ENCODE measurements around the gene CLDN34.

Gene CLDN34

GRCh38 chrX:9980401-9980800, 13.2 kb downstream of the CLDN34 start:
- Histone ChIP-seq H3K9ac (ENCODE audit: low read depth, low read length) (no peak overlapping the region), H3K27me3 (ENCODE audit: control insufficient read depth, insufficient read depth, low read length) (no peaks in the 10 kb centered on the region), H3K4me3 (ENCODE audit: low read depth, low read length) (no peak overlapping the region), H3K36me3 (ENCODE audit: control insufficient read depth, insufficient read depth, low read length) (no peaks in the 10 kb centered on the region), H3K9me3 (ENCODE audit: control insufficient read depth, insufficient read depth, low read length) (no peaks in the 10 kb centered on the region; the same call in 1 of the 2 replicates), H3K27ac (ENCODE audit: low read depth, low read length) (no peak overlapping the region), H3K4me1 (ENCODE audit: control insufficient read depth, insufficient read depth, low read length) (peaks cover 14% of the 10 kb centered on the region; the same call in 1 of the 2 replicates)

- H3K27ac ChIP-seq (ENCODE audit: low read depth, low read length): no peak overlapping the region
- H3K27me3 ChIP-seq (ENCODE audit: control insufficient read depth, insufficient read depth, low read length): no peaks in the 10 kb centered on the region
- no peaks in the 10 kb centered on the region for H3K36me3 ChIP-seq (ENCODE audit: control insufficient read depth, insufficient read depth, low read length)
- H3K4me1 ChIP-seq (ENCODE audit: control insufficient read depth, insufficient read depth, low read length): peaks cover 14% of the 10 kb centered on the region; the same call in 1 of the 2 replicates
- H3K4me3 ChIP-seq (ENCODE audit: low read depth, low read length): no peak overlapping the region
- no peaks in the 10 kb centered on the region for H3K9me3 ChIP-seq (ENCODE audit: control insufficient read depth, insufficient read depth, low read length)
- H3K9ac ChIP-seq (ENCODE audit: low read depth, low read length): no peak overlapping the region
These were observed 13.8 kb downstream of the CLDN34 start for GRCh38 chrX:9980927-9981326.

DNA sequence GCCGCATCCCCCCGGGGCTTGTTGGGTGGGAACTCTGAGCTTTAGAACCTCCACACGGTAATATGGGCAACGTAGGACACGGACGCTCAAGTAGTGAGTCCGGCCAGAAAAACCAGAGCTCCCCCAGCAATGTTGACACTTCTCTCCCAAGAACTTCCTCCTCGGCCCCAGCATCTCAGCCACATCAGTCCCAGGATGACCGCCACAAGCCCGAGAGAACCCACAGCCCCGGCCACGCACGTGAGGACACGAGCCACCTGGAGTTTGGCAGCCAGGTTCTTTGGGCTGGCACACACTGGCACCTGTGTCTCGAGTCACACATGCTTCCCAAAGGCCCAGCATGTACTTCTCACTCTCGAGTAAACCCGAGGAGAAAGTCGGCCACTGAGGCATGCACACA, 16.3 kb downstream of the CLDN34 start:
- H3K4me1 ChIP-seq (ENCODE audit: control insufficient read depth, insufficient read depth, low read length): peaks cover 13% of the 10 kb centered on the region; the same call in 1 of the 2 replicates
- H3K4me3 ChIP-seq (ENCODE audit: low read depth, low read length): no peak overlapping the region
- H3K27me3 ChIP-seq (ENCODE audit: control insufficient read depth, insufficient read depth, low read length): no peaks in the 10 kb centered on the region
- H3K9ac ChIP-seq (ENCODE audit: low read depth, low read length): no peak overlapping the region
- H3K27ac ChIP-seq (ENCODE audit: low read depth, low read length): no peak overlapping the region
- no peaks in the 10 kb centered on the region for H3K36me3 ChIP-seq (ENCODE audit: control insufficient read depth, insufficient read depth, low read length)
- no peaks in the 10 kb centered on the region for H3K9me3 ChIP-seq (ENCODE audit: control insufficient read depth, insufficient read depth, low read length)

DNA sequence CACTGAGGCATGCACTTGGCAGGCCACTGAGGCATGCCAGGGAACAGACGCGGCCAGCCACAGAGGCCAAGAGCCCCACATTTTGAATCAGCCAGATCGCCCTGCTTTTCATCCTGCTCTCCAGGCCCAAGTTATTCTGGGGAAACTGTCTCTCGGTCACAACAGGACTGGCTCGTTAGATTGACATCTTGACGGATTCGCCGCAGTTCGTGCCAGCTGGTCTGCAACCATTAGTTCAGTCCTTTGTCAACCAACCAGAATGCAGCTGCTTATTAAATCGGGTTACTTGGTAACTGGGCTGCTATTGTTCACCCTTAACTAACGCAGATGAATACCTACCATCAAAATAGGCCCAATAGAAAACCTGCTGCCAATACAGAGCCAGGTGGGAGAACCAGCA, 16.7 kb downstream of the CLDN34 start:
- no peaks in the 10 kb centered on the region for H3K9me3 ChIP-seq (ENCODE audit: control insufficient read depth, insufficient read depth, low read length)
- H3K27me3 ChIP-seq (ENCODE audit: control insufficient read depth, insufficient read depth, low read length): no peaks in the 10 kb centered on the region
- H3K36me3 ChIP-seq (ENCODE audit: control insufficient read depth, insufficient read depth, low read length): no peaks in the 10 kb centered on the region
- H3K4me3 ChIP-seq (ENCODE audit: low read depth, low read length): no peak overlapping the region
- H3K9ac ChIP-seq (ENCODE audit: low read depth, low read length): no peak overlapping the region
- no peak overlapping the region for H3K27ac ChIP-seq (ENCODE audit: low read depth, low read length)
- H3K4me1 ChIP-seq (ENCODE audit: control insufficient read depth, insufficient read depth, low read length): peaks cover 9% of the 10 kb centered on the region; the same call in 1 of the 2 replicates

DNA sequence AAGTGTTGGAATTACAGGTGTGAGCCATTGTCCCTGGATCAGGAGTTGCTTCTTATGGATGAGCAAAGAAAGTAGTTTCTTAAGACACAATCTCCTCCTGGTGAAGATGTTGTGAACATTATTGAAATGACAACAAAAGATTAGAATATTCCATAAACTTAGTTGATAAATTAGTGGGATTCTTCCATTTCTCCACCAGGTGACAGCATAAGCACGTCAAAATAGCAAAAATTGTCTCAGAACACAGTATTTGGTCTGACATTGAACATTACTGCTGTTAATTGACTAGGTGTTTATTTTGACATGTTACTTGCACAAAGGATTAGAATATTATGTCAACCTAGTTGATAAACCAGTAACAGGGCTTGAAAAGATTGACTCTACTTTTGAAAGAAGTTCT, 21.6 kb downstream of the CLDN34 start:
- no peaks in the 10 kb centered on the region for H3K36me3 ChIP-seq (ENCODE audit: control insufficient read depth, insufficient read depth, low read length)
- peaks cover 3% of the 10 kb centered on the region; the same call in 1 of the 2 replicates for H3K9me3 ChIP-seq (ENCODE audit: control insufficient read depth, insufficient read depth, low read length)
- no peak overlapping the region for H3K4me3 ChIP-seq (ENCODE audit: low read depth, low read length)
- no peak overlapping the region for H3K27ac ChIP-seq (ENCODE audit: low read depth, low read length)
- no peak overlapping the region for H3K9ac ChIP-seq (ENCODE audit: low read depth, low read length)
- H3K4me1 ChIP-seq (ENCODE audit: control insufficient read depth, insufficient read depth, low read length): no peaks in the 10 kb centered on the region
- no peaks in the 10 kb centered on the region for H3K27me3 ChIP-seq (ENCODE audit: control insufficient read depth, insufficient read depth, low read length)

DNA sequence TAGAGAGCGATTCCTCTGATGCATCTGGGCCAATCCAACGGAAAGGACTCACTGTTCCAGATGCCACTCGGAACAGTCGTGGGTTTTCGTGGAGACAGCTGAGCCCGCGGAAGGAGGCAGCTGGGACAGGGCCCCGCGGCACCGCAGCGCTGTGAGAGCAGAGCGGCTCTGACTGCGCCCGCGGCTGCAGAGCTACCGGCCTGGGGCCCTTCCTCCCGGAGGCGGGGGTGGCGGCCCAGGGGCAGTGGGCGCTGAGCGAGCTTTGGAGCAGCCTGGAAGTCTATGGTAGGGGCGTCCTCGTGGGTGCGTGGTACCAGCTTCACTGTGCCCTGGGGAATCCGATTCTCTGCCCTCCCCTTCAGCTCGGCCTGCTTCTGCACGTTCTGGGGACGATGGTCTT, 24.9 kb downstream of the CLDN34 start:
- Histone ChIP-seq H3K4me1 (ENCODE audit: control insufficient read depth, insufficient read depth, low read length) (no peaks in the 10 kb centered on the region), H3K36me3 (ENCODE audit: control insufficient read depth, insufficient read depth, low read length) (no peaks in the 10 kb centered on the region), H3K27ac (ENCODE audit: low read depth, low read length) (no peak overlapping the region), H3K27me3 (ENCODE audit: control insufficient read depth, insufficient read depth, low read length) (no peaks in the 10 kb centered on the region), H3K9ac (ENCODE audit: low read depth, low read length) (no peak overlapping the region), H3K9me3 (ENCODE audit: control insufficient read depth, insufficient read depth, low read length) (peaks cover 13% of the 10 kb centered on the region), H3K4me3 (ENCODE audit: low read depth, low read length) (no peak overlapping the region)

DNA sequence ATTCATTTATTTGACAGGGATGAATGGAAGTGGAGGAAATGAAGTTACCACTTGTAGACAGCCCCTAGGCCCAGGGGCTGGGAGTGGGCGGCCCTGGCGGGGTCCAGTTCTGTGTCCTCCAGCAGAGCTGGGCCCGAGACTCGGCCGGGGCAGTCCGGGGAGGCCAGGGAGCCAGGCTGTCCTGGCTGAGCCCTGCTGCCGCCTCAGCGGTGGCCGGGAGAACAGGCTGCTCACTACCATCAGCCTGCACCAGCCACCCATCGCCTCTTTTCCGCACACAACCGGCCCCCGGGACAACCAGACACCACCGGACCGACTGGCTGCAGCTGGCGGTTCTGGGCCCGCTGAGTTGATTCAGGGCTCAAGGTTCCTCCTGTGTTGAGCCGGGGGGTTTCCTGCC, 25.6 kb downstream of the CLDN34 start:
- no peaks in the 10 kb centered on the region for H3K4me1 ChIP-seq (ENCODE audit: control insufficient read depth, insufficient read depth, low read length)
- no peaks in the 10 kb centered on the region for H3K27me3 ChIP-seq (ENCODE audit: control insufficient read depth, insufficient read depth, low read length)
- no peak overlapping the region for H3K27ac ChIP-seq (ENCODE audit: low read depth, low read length)
- peaks cover 15% of the 10 kb centered on the region for H3K9me3 ChIP-seq (ENCODE audit: control insufficient read depth, insufficient read depth, low read length)
- H3K36me3 ChIP-seq (ENCODE audit: control insufficient read depth, insufficient read depth, low read length): no peaks in the 10 kb centered on the region
- no peak overlapping the region for H3K4me3 ChIP-seq (ENCODE audit: low read depth, low read length)
- H3K9ac ChIP-seq (ENCODE audit: low read depth, low read length): no peak overlapping the region

GRCh38 chrX:9995855-9996339, 28.7 kb downstream of the CLDN34 start:
- Histone ChIP-seq H3K4me1 (ENCODE audit: control insufficient read depth, insufficient read depth, low read length) (no peaks in the 10 kb centered on the region), H3K4me3 (ENCODE audit: low read depth, low read length) (no peak overlapping the region), H3K9ac (ENCODE audit: low read depth, low read length) (no peak overlapping the region), H3K36me3 (ENCODE audit: control insufficient read depth, insufficient read depth, low read length) (no peaks in the 10 kb centered on the region), H3K27ac (ENCODE audit: low read depth, low read length) (no peak overlapping the region), H3K27me3 (ENCODE audit: control insufficient read depth, insufficient read depth, low read length) (no peaks in the 10 kb centered on the region), H3K9me3 (ENCODE audit: control insufficient read depth, insufficient read depth, low read length) (peaks cover 15% of the 10 kb centered on the region)

DNA sequence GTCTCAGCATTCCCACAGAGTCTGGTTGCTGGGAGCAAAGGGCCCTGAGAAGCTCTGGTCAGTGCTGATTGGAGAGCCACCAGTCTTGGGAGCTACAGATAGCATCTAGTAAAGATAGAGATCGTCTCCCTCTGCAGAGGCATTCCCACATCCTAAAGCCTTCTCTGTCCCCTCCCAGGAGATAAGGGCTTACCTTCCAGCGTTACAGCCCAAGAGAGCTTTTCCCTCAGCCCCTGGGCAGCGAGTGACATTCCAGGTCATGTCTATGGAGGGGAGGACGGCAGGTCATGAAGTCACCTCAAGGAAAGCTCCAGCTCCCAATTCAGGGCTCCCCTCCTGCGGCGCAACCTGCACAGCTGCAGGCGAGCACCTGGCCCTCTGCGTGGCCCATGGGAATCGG, 29.9 kb downstream of the CLDN34 start:
- Histone ChIP-seq H3K9ac (ENCODE audit: low read depth, low read length) (no peak overlapping the region), H3K36me3 (ENCODE audit: control insufficient read depth, insufficient read depth, low read length) (no peaks in the 10 kb centered on the region), H3K27ac (ENCODE audit: low read depth, low read length) (no peak overlapping the region), H3K4me3 (ENCODE audit: low read depth, low read length) (no peak overlapping the region), H3K9me3 (ENCODE audit: control insufficient read depth, insufficient read depth, low read length) (peaks cover 15% of the 10 kb centered on the region), H3K4me1 (ENCODE audit: control insufficient read depth, insufficient read depth, low read length) (no peaks in the 10 kb centered on the region), H3K27me3 (ENCODE audit: control insufficient read depth, insufficient read depth, low read length) (no peaks in the 10 kb centered on the region)

GRCh38 chrX:9997524-9997923, 30.4 kb downstream of the CLDN34 start:
- Histone ChIP-seq H3K27ac (ENCODE audit: low read depth, low read length) (no peak overlapping the region), H3K27me3 (ENCODE audit: control insufficient read depth, insufficient read depth, low read length) (no peaks in the 10 kb centered on the region), H3K4me3 (ENCODE audit: low read depth, low read length) (no peak overlapping the region), H3K4me1 (ENCODE audit: control insufficient read depth, insufficient read depth, low read length) (no peaks in the 10 kb centered on the region), H3K9ac (ENCODE audit: low read depth, low read length) (no peak overlapping the region), H3K9me3 (ENCODE audit: control insufficient read depth, insufficient read depth, low read length) (peaks cover 15% of the 10 kb centered on the region), H3K36me3 (ENCODE audit: control insufficient read depth, insufficient read depth, low read length) (no peaks in the 10 kb centered on the region)

DNA sequence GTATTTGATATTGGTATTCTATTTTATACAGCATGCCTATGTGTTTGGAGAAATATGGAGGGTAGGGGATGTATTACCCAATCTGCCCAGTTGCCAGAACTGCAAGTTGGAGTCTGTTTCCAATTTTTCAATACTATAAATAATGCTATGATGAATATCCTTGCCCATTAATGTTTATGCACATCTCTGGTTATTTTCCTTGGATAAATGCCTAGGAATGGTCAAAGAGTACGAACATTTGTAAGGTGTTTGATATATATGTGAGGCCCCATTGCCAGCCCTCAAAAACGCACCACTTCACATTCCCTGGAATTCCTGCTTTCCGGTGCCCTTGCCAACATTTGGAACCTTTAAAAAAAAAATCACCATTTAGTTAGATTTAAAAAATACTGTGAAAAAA, 34.3 kb downstream of the CLDN34 start:
- Histone ChIP-seq H3K9ac (ENCODE audit: low read depth, low read length) (no peak overlapping the region), H3K27ac (ENCODE audit: low read depth, low read length) (no peak overlapping the region)

More for the DNA sequence above, 34.3 kb downstream of the CLDN34 start:
- Histone ChIP-seq H3K36me3 (ENCODE audit: control insufficient read depth, insufficient read depth, low read length) (no peaks in the 10 kb centered on the region), H3K4me1 (ENCODE audit: control insufficient read depth, insufficient read depth, low read length) (peaks cover 9% of the 10 kb centered on the region), H3K27me3 (ENCODE audit: control insufficient read depth, insufficient read depth, low read length) (no peaks in the 10 kb centered on the region), H3K9me3 (ENCODE audit: control insufficient read depth, insufficient read depth, low read length) (peaks cover 8% of the 10 kb centered on the region), H3K4me3 (ENCODE audit: low read depth, low read length) (no peak overlapping the region)
